ENCODE results near the gene FRRS1.

FRRS1 gene

DNA sequence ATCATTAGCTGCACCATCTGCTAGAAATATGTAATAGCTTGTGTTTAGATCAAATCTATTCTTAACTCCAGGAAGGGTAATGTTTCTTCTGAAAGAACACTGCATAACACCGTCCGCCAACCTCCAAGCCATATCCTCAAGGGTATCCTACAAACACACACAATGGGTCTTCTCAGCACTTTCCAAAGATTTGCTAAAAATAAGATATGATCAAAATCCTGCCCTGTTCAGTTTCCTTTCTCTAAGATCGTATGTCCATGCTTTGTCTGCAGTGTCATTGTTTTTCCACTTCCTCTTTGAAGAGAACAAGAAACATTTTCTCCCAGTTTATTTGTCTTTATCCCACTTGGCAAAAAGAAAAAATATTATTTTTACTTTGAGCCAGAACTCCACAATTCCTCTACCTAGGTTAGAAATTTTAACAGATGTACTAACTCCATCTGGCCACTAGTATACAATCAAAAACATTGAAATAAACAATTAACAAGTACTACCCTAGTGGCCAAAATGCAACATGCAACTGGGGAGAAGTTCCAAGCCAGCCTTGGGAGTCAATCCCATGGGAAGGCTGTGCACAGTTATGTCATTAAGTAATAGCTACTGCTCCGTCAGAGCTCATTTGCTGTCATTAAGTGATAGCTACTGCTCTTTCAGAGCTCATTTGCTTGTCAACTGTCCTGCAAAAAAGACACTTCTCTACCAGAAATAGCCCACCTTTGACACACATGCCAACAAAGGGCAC is 37.8 kb downstream of the FRRS1 start:
- DNase-seq: no peak

DNA sequence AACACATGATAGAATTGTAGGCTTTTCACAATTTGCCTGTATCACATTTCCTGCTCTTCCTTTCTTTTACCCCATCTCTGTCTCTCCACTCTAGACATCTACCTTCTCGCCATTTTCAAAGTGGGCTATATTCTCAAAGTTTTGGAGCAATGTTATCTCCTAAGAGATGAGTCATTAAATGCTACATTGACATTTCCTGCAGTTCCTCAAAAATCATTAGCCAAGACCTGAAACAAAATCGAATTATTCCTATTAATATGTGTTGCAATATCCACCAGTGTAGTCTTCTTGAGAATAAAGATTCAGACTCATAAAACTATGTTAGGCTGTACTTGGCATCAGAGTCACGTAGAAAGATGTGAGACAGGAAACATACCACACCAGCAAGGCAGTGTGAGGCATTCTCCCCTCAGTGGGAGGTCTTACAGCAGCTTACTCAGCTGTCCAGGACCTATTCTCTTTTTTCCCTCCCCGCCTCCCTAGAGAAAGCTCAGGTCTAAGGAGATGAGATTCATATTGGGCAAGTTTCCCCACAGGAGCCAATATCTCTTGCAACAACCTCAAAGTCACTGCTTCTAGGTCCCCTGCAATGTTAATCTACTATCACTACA is 38.8 kb downstream of the FRRS1 start:
- DNase-seq: no peak

DNA sequence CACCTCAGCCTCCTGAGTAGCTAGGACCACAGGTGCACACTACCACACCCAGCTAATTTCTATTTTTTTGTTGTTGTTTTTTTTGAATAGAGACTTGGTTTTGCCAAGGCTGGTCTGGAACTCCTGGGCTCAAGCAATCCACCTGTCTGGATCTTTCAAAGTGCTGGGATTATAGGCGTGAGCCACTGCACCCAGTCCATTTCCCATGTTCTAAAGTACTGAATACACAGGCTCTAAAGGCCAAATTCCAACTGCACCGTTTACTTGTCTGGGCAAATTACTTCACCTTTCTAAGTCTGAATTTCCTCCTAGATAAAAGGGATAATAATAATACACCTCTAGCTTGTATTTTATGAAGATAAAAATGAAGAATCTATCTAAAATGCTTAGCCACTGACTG is 39.6 kb downstream of the FRRS1 start:
- DNase-seq: no peak

DNA sequence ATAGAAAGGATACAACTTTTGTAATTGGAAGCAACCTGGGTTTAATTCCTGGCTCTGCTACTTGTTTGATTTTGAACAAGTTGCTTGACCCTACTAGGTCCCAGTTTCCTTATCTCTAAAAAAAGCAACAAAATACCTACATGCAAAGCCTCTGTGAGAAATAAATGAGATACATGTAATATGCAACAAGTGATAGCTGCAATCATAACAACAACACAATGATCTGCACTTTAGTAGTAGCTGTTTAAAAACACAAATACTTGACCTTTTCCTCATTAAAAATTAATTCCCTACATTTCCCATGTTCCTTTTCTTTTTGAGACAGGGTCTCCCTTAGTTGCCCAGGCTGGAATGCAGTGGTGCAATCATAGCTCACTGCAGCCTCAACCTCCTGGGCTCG is 40.0 kb downstream of the FRRS1 start:
- no peak for DNase-seq

DNA sequence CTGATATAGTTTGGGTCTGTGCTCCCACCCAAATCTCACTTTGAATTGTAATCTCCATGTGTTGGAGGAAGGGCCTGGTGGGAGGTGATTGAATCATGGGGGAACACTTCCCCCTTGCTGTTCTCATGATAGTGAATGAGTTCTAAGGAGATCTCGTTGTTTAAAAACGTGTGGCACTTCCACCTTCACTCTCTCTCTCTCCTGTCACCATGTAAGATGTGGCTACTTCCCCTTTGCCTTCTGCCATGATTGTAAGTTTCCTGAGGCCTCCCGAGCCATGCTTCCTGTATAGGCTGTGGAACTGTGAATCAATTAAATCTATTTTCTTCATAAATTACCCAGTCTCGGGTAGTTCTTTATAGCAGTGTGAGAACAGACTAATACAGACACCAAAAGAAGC is 40.4 kb downstream of the FRRS1 start:
- DNase-seq: no peak

DNA sequence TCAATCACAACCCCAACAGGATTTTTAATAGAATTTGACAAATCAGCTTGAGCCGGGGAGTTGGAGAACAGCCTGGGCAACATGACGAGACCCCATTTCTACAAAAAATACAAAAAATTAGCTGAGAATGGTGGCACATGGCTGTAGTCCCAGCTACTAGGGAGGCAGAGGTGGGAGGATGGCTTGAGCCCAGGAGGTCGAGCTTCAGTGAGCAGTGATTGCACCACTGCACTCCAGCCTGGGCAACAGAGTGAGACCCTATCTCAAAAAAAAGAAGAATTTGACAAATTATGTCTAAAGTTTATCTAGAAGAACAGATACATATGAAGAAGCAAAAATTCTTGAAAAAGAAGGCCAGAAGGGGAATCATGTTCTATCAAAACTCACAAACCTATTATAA is 43.2 kb downstream of the FRRS1 start:
- DNase-seq: no peak

DNA sequence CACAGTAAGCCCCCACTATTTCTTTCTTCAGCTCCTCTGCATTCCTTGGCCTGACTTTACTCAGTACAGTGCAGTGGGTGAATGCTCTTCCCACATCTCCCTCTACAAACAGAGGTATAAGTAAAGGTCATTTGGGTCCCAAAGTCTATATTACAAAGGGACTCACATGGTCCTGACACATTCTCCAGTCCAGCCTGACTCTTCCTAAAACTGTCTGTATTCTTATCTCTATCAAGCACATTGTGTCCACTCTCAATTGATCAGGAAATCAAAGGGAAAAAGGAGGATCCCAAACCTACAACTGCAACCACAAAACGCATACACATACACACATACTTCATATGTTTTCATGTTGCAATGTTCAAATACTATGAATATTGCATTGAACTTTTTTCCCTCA is 49.4 kb downstream of the FRRS1 start:
- DNase-seq: no peak

DNA sequence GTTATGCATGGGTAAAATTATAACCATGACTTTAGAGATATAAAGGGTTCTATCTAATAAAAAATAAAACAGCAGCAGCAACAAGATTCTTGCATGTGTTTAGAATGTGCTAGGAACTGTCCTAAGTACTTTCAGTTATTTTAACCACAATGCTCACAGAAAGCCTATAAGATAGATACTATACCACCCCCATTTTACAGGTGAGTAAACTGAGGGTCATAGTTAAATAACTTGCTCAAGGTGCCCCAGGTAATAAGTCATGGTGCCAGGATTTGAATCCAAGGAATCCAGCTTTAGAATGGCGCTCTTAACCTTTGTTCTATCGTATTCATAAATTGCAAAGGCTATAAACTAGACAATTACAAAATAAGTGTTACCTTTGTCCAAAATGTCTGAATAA is 53.4 kb downstream of the FRRS1 start:
- no peak for DNase-seq

DNA sequence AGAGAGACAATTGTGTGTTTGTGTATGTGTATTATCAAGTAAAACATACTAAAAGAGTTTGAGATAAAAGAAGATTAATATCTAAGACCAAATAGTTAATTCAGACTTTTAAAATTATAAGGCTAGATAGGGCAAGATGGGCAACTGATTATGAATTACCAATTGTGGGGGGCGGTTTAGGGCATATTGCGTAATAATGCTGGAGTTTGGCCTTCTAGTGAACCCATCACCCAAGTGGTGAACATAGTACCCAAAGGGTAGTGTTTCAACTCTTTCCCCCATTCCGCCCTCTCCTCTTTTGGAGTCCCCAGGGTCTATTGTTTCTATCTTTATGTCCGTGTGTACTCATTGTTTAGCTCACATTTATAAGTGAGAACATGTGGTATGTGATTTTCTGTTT is 55.4 kb downstream of the FRRS1 start:
- DNase-seq: no peak

DNA sequence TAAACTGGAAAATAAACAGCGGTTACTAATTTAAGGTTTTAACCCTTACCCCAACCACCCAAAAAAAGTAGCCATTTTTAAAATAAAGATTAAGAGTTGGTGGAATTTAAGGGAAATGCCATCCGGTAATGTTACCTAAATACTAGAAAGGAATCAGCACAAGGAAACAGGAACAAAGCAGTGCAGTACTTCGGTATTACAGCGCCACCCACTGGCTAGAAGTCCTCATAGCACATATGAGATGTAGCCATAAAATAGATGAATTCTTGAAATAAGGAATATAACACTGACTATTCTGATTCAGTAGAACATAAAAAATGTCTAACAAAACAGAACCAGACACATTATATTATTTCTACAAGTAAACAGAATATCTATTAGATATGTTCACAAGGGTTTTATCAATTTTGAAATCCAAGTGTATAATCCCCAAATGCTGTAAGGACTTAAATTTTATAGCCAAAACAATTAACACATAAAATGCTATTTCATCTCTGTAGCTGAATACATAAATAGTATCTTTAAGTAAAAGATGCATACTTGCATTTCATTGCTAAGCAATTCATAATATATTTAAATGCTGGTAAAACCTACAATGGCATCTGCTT is 58.8 kb downstream of the FRRS1 start:
- peak; percentile 17 for DNase-seq

DNA sequence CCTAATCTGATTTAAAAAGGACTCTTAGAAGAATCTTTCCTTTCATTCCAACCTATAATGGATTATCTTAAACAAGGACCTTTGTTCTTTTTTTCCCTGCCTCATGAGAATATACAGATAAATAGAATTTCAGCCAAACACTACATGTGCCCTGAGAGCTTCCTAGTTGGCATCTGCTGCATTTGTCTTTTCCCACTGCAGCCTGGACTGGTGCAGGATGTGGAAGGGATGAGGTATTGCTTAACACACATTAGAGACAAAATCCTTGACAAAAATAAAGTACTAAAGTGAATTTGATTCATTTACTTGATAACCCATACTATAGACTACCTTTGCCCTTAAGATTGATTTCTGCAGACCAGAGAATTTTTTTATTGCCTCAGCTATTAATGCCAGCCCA is 61.0 kb downstream of the FRRS1 start:
- no peak for DNase-seq

DNA sequence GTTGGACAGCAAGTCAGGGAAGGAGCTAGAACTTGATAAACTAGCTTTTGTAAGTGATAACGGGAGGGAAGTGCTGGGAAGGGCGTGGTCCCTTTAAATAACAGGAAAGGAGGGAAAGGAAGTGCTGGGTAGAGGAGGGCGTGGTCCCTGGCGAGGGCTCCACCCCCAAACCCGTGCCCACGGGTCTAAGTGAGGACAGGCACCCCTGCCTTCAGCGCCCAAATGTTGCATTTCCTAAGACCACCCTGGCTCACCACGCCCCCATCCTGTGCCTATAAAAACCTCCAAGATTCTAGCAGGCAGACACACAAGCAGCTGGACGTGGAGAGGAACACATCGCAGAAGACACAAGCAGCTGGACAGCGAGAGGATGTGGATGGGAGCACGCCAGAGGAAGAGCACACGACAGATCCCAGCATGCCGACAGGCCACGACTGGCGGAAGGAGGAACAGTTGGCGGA is 62.0 kb downstream of the FRRS1 start:
- DNase-seq: no peak

DNA sequence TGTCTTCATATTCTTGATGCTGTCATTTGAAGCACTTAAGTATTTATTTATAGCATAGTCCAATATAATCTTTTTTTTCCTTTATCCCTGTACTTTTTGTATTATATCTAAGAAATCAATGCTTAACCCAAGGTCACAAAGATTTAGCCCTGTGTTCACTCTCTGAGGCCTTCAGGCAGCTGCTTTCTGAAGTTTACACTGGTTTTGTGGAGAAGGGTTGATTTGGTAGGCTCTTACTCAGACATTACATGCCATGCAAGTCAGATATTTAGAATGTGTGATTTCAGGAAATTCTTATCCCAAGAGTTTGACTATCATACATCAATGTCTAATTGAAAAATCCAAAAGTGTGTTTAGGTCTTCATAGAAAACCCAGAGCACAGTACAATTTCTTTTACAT is 64.2 kb downstream of the FRRS1 start:
- DNase-seq: no peak

DNA sequence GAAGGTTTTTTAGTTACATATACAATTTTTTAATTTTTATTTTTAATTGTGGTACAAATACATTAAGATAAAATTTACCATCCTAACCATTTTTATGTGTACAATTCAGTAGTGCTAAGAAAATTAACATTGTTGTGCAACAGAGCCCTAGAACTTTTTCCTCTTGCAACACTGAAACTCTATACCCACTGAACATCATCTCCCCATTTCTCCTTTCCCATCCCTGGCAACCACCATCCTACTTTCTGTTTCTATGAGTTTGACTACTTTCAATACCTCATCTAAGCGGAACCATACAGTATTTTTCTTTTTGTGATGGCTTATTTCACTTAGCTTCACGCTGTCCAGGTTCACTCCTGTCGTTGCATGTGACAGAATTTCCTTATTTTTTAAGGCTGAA is 66.4 kb downstream of the FRRS1 start:
- no peak for DNase-seq

DNA sequence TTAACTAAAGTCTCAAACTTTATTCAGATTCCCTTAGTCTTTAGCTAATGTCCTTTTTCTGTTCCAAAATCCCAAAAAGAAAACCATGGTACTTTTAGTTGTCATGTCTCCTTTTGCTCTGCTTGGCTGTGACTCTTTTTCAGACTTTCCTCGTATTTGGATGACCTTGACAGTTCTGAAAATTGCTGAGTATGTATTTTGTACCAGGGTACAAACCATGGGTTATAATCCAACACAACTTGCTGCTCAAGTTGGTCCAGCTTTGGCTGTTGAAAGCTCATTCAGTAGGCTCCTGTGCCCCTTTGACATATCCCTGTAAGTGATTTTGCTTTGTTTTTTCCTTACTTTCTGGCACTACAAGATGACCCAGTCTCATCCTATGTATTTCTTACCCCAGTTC is 68.9 kb downstream of the FRRS1 start:
- DNase-seq: no peak

DNA sequence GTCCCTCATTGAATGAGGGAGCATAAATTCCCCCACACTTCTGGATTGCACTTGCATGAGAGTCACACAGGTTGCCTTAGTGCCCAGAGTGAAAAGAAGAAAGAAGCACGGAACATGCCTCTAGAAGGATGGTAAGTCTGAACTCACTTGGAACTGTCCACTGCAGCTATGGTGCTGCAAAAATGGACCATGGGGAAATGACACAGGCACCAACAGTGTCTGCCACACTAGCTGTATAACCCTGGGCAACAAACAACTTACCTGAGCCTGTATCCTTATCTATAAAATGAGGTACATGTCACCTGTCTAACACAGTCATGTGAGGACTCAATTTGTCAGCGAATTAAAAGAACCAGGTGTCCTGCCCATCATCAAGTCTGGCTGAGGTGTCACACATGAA is 69.8 kb downstream of the FRRS1 start:
- DNase-seq: no peak

DNA sequence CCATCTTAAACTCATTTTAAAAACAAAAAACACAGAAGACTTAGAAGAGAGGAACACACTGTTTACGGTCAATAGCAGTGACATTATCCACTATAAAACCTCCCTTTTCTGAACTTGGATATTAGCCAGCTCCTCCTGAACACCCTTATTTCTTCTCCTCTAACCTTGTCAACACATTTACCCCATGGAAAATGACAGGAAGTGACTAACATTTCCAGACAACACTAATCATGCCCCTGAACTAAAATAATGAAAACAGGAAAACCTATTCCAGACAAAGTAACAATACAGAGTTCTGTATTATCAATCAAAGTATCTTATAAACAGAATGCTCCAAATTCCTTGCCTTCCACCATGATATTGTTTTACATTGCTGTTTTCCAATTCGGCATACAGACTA is 75.3 kb downstream of the FRRS1 start:
- no peak for DNase-seq

DNA sequence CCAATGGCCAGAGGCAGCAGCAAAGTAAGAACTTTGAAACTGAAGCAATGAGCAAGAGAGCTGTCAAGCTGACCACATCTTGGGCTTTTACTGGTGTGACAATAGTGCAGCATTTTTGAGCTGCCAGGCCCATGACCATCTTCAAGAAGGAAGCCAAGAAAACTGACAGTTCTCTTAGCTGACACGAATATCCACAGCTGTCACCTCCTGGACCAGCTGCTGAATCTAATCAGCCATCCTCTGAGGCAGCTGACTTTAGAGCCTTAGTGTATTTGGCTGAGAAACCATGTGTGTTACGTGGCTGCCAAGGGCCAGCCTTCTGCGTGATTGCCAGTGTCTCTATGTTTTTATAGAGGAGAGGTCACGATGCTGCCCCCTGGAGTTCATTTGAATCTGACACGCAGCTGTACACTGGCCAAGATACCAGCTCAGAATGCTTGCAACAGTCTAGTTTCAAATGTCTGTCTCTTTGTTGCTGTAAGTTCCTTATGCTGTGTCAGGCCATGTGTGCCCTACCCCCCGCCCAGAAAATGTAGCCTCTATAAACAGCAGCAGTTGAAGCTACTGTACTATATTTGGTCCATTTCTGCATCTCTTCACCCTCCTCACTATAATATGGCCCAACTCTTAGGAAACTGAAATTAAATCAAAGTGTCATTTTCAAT is 80.8 kb downstream of the FRRS1 start:
- peak; percentile 4 for DNase-seq

DNA sequence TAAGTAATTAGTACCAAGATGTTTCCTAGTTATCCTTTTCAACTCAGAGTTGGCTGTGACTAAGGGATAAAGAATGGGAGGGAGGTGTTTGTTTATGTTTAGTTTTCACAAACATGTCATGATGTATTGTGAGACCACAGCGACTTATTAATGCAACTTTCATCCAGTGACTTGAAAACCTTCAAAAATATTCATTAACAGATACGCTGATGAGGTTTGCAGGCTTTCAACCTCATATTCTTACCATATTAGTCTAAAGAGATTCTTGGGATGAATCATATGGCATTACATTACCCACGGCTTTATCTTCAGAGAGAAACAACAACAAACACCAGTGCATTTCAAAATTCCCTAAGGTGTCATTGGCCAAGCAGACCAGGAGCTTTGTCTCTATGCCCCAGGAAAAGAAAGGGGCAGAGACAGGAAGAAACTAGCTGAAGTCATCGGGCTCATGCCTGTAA is 84.1 kb downstream of the FRRS1 start:
- DNase-seq: no peak

DNA sequence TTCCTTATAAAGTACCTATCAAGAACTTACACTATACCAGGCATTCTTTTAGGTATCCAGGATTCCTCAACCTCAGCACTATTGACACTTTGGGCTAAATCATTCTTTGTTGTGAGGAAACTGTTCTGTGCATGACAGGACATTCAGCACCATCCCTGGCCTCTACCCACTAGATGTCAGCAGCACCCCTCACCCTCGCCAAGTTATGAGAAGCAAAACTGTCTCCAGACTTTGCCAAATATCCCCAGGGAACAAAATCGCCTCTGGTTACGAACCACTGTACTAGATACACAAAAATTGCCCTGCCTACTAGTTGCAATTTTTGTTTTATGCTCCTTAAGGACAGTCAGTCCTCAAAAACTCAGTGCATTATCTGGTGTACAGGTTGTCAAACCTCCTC is 84.9 kb downstream of the FRRS1 start:
- no peak for DNase-seq

DNA sequence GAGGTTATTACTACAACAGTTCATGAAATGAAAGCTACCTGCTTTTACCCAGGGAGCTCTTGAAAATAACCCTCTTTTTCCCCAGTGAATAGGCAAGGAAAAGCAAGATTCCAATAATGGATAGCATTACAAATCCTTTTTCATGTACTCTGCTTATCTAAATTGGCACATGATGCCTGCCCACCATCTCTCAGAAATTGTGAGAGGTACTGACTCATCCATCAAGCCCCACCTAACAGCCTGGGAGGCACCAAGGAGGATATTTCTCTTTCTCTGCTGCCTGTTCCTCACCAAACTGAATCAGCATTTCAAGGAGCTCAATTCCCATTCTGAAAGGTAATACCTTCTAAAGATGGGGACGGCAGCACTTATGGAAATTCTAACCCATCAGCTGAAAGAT is 86.2 kb downstream of the FRRS1 start:
- no peak for DNase-seq

DNA sequence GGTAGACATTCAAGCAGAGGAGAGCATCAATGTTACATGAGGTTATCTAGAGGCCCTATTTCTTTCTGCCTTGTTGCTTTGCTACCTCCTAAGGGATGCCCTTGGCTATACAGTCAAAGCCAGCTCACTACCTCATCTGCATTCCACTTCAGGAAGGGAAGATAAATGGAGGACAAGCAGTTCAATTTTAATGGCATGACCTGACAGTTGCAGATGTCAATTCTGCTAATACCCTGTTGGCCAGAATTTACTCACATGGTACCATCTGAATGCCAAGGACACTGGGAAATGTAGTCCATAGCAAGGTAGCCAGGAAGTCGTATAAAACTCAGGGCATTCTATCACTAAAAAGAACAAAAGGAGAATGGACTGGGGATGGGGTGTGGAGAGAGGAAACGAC is 89.0 kb downstream of the FRRS1 start:
- no peak for DNase-seq

DNA sequence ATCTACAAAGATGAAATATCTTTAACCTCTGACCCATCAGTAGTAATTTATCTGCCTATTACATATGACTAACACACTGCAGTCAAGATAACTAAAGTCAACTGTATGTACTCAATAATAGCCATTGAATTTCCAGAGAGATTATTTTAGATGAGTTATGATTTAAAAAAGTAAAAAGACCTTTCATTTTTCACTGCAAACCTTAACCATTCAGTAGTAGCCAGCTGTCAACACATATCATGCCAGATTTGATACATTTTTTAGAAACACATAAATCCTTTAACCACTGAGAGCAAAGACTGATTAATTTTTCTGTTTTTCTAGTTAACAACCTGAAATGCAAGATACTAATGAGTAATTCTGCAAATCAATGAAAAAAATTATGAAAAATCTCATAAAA is 89.6 kb downstream of the FRRS1 start:
- DNase-seq: no peak

DNA sequence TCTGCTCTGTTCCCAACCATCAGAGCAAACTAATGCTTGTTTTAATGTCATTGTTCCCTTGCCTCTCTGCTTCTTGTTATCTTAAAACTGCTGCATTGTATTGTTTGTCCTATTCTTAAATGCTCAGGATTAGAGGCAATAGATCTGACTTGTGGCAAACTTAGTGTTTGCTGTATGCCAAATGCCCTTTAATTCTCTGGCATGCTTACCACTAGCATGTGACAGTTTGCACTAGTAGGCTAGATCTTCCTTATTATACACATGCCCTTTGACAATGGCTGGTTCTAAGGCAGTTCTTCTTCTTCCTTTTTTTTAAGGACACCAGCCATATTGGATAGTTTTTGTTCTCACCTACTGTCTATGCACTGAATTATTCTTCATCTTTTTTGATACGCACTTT is 90.4 kb downstream of the FRRS1 start:
- no peak for DNase-seq

All from central memory CD4-positive, alpha-beta T cell (primary cell).